Astrocyte (in vitro differentiated cells and primary cell): Measurements from ENCODE around the gene RAB31.

Experiments
- EZH2 ChIP-seq: IDR thresholded peaks from 2 replicates; pipeline ENCODE4 v1.6.1; 2012; ENCODE audit warnings: mild to moderate bottlenecking, low read length, inconsistent platforms; ENCODE audit not compliant: insufficient read depth
- TF ChIP-seq, protein P1 (sequence below): IDR thresholded peaks from 2 replicates; pipeline ENCODE4 v1.5.1; 2011; ENCODE audit warnings: low read depth, mild to moderate bottlenecking, inconsistent platforms, low read length, moderate library complexity; ENCODE audit not compliant: insufficient read depth

- TF ChIP-seq, protein P1, sequence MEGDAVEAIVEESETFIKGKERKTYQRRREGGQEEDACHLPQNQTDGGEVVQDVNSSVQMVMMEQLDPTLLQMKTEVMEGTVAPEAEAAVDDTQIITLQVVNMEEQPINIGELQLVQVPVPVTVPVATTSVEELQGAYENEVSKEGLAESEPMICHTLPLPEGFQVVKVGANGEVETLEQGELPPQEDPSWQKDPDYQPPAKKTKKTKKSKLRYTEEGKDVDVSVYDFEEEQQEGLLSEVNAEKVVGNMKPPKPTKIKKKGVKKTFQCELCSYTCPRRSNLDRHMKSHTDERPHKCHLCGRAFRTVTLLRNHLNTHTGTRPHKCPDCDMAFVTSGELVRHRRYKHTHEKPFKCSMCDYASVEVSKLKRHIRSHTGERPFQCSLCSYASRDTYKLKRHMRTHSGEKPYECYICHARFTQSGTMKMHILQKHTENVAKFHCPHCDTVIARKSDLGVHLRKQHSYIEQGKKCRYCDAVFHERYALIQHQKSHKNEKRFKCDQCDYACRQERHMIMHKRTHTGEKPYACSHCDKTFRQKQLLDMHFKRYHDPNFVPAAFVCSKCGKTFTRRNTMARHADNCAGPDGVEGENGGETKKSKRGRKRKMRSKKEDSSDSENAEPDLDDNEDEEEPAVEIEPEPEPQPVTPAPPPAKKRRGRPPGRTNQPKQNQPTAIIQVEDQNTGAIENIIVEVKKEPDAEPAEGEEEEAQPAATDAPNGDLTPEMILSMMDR, result no peak
- TF ChIP-seq EZH2, result no peak
Measured at GRCh38 chr18:9856092-9856491, 148.0 kb downstream of the RAB31 start.
